ENCODE results near the gene FAM83B. TPM values are rescaled to one million over a fixed set of nuclear protein-coding genes. Genes with fewer than 3 reads are reported as not detected.
A peak's percentile ranks its signal among the peaks of the same experiment; 100 is the strongest.

Gene FAM83B
- polyA plus RNA-seq, 2 of the 4 experiments (the other 2 are of a cell fraction) = 0.03 to 0.09 TPM

GRCh38 chr6:54802775-54803634 lies 43.6 kb upstream of the FAM83B start (continued):
- TF ChIP-seq RNF2 (IDR thresholded peaks at IDR 0.05; ENCODE audit: borderline replicate concordance, low read depth) = no peak
- TF ChIP-seq REST (IDR thresholded peaks at IDR 0.05) = no peak

DNA sequence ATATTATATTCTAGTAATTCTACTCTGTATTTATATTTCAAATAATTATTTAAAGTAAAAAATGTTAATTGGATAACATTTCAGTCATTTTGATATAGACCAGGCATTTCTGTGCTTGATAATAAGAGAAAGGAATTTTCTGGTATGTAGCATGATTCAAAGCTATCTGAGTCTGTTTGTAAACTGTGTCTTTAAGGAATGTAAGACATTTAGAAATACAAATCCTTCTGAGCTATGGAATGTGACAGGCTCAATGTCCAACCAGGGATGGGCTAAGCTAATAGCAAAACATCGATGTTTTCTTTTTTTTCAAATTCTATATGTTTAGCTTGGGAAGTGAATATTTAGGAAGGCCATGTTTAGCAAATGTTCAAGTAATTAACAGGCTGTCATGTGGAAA lies 41.5 kb upstream of the FAM83B start:
- no peak for ATAC-seq
- TF ChIP-seq, protein P1, sequence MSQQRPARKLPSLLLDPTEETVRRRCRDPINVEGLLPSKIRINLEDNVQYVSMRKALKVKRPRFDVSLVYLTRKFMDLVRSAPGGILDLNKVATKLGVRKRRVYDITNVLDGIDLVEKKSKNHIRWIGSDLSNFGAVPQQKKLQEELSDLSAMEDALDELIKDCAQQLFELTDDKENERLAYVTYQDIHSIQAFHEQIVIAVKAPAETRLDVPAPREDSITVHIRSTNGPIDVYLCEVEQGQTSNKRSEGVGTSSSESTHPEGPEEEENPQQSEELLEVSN (IDR thresholded peaks at IDR 0.05; ENCODE audit: borderline replicate concordance, low read depth) = no peak
- TF ChIP-seq NPAS2 (CRISPR knock-in tag; IDR thresholded peaks at IDR 0.05; ENCODE audit: borderline replicate concordance) = no peak
- WGBS (ENCODE audit: missing lambda C conversion rate) = 0% methylated on average over 1 of the region's 1 CpG
- Histone ChIP-seq H3K4me2 (0 out of 3 replicates have a peak overlapping the region, but pooled peaks have one; percentile 19), H3K4me3 (no peak overlapping the region), H3K9me3 (no peaks in the 10 kb centered on the region), H3K27ac (no peak overlapping the region), H3K4me1 (peaks cover 9% of the 10 kb centered on the region; the same call in 2 of the 3 replicates)
- ChIA-PET CTCF (no interaction called here), POLR2A (no interaction called here)
- peak in 1 of 2 experiments; percentile 0 for DNase-seq (ENCODE audit: low read depth in 1 of 2, low spot score in 1 of 2)
- no peak for FAIRE-seq

DNA sequence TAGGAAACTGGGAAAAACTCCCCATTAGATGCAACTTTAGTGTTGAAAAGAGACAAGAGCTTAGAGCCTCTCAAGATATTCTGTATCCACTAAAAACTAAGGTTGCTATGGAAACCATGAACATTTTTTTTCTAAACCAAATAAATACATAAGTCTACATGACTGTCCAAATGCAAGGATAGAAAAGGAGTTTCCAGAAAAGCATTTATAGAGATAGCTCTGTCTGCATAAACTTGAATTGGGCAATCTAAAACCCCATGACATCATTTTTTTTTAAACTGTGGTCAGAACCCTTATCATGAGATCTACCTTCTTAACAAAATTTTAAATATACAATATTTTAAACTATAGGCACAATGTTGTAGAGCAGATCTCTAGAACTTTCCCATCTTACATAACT lies 36.4 kb upstream of the FAM83B start:
- CTCF ChIA-PET = no interaction called here

DNA sequence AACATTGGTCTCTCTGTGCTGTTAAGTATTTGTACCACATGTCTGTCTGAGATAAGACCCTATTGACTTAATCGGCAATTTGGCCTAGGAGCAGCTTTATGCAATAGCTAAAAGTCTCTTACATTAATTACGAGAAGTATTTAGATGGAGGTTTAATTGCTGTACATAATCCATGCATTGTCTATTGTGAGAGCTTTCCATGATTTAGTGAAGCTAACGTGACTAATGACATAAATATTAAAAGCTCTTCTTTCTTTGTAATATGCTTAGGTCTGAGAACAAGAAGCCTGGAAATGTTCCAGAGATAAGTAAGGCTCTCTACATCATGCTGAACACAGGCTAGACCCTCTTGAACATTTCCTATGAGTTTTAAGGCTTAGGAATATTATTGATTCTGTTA lies 32.7 kb upstream of the FAM83B start:
- FAIRE-seq = no peak
- CTCF ChIA-PET = no interaction called here
- ATAC-seq = no peak
- TF ChIP-seq SMC3 (IDR thresholded peaks at IDR 0.05) = no peak
- TF ChIP-seq, protein P1 (IDR thresholded peaks at IDR 0.05; ENCODE audit: borderline replicate concordance, low read depth) = no peak
- no peak for TF ChIP-seq CTCF (IDR thresholded peaks at IDR 0.05)
- no peak for TF ChIP-seq PHF8 (IDR thresholded peaks at IDR 0.05; ENCODE audit: borderline replicate concordance, low read depth)
- TF ChIP-seq EP300 (IDR thresholded peaks at IDR 0.05) = no peak
- TF ChIP-seq POLR2AphosphoS2 (conservative IDR thresholded peaks at IDR 0.05; ENCODE audit: low read length) = no peak
- no peak for TF ChIP-seq EHMT2 (IDR thresholded peaks at IDR 0.05; ENCODE audit: low read depth)
- TF ChIP-seq HEYL (CRISPR knock-in tag; IDR thresholded peaks at IDR 0.05) = no peak
- TF ChIP-seq TFCP2L1 (CRISPR knock-in tag; IDR thresholded peaks at IDR 0.05) = no peak
- no peak for TF ChIP-seq CHD2 (IDR thresholded peaks at IDR 0.05; ENCODE audit: low read length, partially characterized antibody)
- no peak for TF ChIP-seq ZFP36 (IDR thresholded peaks at IDR 0.05; ENCODE audit: borderline replicate concordance, partially characterized antibody)
- TF ChIP-seq, protein P2, sequence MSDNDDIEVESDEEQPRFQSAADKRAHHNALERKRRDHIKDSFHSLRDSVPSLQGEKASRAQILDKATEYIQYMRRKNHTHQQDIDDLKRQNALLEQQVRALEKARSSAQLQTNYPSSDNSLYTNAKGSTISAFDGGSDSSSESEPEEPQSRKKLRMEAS (IDR thresholded peaks at IDR 0.05) = no peak
- TF ChIP-seq HDAC2 (IDR thresholded peaks at IDR 0.05) = no peak
- no peak for TF ChIP-seq RCOR1 (IDR thresholded peaks at IDR 0.05; ENCODE audit: low read depth, low read length)

More for the DNA sequence above, 36.4 kb upstream of the FAM83B start:
- Histone ChIP-seq H3K9me3 (no peaks in the 10 kb centered on the region), H3K4me3 (no peak overlapping the region), H3K27ac (no peak overlapping the region), H3K4me1 (no peaks in the 10 kb centered on the region), H3K4me2 (no peak overlapping the region)
- FAIRE-seq = no peak
- ATAC-seq = no peak
- TF ChIP-seq, protein P3, sequence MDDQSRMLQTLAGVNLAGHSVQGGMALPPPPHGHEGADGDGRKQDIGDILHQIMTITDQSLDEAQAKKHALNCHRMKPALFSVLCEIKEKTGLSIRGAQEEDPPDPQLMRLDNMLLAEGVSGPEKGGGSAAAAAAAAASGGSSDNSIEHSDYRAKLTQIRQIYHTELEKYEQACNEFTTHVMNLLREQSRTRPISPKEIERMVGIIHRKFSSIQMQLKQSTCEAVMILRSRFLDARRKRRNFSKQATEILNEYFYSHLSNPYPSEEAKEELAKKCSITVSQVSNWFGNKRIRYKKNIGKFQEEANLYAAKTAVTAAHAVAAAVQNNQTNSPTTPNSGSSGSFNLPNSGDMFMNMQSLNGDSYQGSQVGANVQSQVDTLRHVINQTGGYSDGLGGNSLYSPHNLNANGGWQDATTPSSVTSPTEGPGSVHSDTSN (IDR thresholded peaks at IDR 0.05) = no peak
- TF ChIP-seq RFX5 (IDR thresholded peaks at IDR 0.05) (no peak), MAZ (IDR thresholded peaks at IDR 0.05; ENCODE audit: borderline replicate concordance, low read depth, low read length) (no peak), EP300 (IDR thresholded peaks at IDR 0.05) (no peak), CHD2 (IDR thresholded peaks at IDR 0.05; ENCODE audit: low read length, partially characterized antibody) (no peak), SREBF2 (IDR thresholded peaks at IDR 0.05) (no peak)
- POLR2A ChIA-PET = no interaction called here
- no peak for DNase-seq (ENCODE audit: low read depth in 1 of 2, low spot score in 1 of 2)

More for the DNA sequence above, 32.7 kb upstream of the FAM83B start:
- POLR2A ChIA-PET = no interaction called here
- H3K4me2 ChIP-seq = no peak overlapping the region
- H3K4me3 ChIP-seq = no peak overlapping the region
- no peak for DNase-seq (ENCODE audit: low read depth in 1 of 2, low spot score in 1 of 2)
- 42% methylated on average over 3 of the region's 3 CpGs for WGBS (ENCODE audit: missing lambda C conversion rate)
- H3K4me1 ChIP-seq = no peaks in the 10 kb centered on the region
- no peaks in the 10 kb centered on the region for H3K9me3 ChIP-seq
- no peak overlapping the region for H3K27ac ChIP-seq

Data from A549 (cell line).